Stimulated activated CD4-positive, alpha-beta T cell treated with anti-CD3 and anti-CD28 coated beads, Interleukin-15, amount 100 ng/mL, for 48 hours (primary cell): Measurements from ENCODE around the gene PLXNA3.

Experiments
- DNase-seq, 2 donors: peaks; one replicate each; pipeline ENCODE4 v3.0.0-alpha.2; 2020; ENCODE audit warnings: low read depth in 2 of 2

PLXNA3 gene

GRCh38 chrX:154458954-154459778 is 1.1 kb downstream of the PLXNA3 start:
- no peak for DNase-seq

GRCh38 chrX:154459832-154460231 is 1.8 kb downstream of the PLXNA3 start:
- no peak for DNase-seq

GRCh38 chrX:154460326-154460725 is 2.2 kb downstream of the PLXNA3 start:
- no peak for DNase-seq

GRCh38 chrX:154462396-154462795 is 4.3 kb downstream of the PLXNA3 start:
- no peak for DNase-seq

DNA sequence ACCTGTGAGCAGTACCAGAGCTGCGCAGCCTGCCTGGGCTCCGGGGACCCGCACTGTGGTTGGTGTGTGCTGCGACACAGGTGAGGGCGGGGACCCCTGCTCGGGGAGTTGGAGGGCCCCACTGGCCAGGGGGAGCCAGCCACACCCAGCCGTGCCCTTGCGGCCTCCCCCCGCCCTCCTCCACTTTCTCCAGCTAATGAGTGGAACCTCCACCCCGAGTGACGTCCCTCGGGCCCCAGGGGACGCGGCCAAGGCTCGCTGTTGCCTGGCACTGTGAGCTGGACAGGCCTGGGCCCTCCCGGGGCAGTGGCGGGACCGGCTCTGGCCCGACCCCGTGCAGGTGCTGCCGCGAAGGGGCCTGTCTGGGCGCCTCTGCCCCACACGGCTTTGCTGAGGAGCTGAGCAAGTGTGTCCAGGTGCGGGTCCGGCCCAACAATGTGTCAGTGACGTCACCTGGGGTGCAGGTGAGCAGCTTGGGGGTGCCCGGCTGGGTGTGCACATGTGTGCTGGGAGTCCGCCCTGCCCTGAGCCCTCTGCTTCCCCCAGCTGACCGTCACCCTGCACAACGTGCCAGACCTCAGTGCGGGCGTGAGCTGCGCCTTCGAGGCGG is 5.6 kb downstream of the PLXNA3 start:
- DNase-seq = no peak

DNA sequence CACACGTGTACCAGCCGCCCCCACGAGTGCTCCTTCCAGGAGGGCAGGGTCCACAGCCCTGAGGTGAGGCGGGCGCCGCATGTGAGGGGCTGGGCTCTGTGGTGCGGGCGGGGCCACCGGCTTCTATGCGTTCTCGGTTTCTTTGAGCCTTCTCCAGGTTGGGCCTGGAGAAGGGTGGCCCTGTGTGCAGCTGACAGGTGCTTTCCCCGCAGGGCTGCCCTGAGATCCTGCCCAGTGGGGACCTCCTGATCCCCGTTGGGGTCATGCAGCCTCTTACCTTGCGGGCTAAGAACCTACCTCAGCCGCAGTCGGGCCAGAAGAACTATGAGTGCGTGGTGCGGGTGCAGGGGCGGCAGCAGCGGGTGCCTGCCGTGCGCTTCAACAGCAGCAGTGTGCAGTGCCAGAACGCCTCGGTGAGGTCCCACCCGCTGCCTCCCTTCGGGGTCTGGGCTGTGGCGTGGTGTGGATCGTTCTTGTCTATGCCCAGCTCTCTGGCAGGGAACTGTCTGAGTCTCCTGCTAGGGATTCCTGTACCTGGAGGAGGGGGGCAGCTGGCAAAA is 6.8 kb downstream of the PLXNA3 start:
- DNase-seq = no peak

- no peak for DNase-seq
These were observed 7.5 kb downstream of the PLXNA3 start for GRCh38 chrX:154465601-154466000.

- no peak for DNase-seq
These were observed 8.0 kb downstream of the PLXNA3 start for GRCh38 chrX:154466036-154466435.

GRCh38 chrX:154466907-154467306 is 8.8 kb downstream of the PLXNA3 start:
- DNase-seq = no peak

GRCh38 chrX:154467556-154467955 is 9.5 kb downstream of the PLXNA3 start:
- no peak for DNase-seq

DNA sequence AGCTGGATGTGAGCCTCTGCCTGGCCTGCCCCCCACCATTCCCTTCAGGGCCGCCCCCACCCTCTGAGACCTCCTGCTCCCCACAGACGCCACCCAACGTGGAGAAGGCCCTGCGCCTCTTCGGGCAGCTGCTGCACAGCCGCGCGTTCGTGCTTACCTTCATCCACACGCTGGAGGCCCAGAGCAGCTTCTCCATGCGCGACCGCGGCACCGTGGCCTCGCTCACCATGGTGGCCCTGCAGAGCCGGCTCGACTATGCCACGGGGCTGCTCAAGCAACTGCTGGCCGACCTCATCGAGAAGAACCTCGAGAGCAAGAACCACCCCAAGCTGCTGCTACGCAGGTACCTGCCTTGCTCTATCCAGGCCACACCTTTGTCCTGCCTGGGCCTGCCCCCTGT is 10.1 kb downstream of the PLXNA3 start:
- DNase-seq = no peak

DNA sequence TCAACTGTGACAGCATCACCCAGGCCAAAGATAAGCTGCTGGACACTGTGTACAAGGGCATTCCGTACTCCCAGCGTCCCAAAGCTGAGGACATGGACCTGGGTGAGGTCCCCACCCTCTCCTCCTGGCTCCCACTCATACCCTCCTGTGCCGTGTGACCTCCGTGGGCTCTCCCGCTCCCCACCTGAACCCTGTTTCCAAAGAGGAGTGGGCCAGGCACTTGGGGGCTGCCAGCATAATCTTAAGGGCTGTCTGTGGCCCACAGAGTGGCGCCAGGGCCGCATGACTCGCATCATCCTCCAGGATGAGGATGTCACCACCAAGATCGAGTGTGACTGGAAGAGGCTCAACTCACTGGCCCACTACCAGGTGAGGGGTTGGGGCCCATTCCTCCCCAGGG is 11.0 kb downstream of the PLXNA3 start:
- DNase-seq = no peak

DNA sequence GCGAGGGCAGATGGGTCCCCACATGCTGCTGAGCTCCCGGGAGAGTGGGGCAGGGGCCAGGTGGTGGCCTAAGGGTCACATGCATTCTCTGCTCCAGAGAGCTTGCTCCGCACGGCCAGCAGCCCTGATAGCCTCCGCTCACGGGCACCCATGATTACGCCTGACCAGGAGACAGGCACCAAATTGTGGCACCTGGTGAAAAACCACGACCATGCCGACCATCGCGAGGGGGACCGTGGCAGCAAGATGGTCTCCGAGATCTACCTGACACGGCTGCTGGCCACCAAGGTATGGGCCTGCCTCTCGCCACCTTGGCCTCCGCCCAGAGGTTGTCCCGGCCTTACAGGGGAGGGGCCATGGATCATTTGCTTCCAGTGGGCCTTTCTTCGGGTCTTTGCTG is 11.8 kb downstream of the PLXNA3 start:
- DNase-seq = no peak

DNA sequence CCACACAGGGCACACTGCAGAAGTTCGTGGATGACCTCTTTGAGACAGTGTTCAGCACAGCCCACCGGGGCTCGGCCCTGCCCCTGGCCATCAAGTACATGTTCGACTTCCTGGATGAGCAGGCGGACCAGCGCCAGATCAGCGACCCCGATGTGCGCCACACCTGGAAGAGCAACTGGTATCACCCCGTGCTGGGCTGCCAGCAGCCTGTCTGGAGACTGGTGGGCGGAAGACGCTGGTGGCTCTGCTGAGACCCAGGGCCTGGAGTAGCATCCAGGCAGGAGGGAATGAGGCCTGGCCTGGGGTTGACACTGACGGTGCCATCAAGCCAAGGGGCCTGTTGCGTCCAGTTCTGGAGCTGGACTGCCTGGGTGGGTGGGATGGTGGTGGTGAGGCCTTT is 12.4 kb downstream of the PLXNA3 start:
- no peak for DNase-seq

DNA sequence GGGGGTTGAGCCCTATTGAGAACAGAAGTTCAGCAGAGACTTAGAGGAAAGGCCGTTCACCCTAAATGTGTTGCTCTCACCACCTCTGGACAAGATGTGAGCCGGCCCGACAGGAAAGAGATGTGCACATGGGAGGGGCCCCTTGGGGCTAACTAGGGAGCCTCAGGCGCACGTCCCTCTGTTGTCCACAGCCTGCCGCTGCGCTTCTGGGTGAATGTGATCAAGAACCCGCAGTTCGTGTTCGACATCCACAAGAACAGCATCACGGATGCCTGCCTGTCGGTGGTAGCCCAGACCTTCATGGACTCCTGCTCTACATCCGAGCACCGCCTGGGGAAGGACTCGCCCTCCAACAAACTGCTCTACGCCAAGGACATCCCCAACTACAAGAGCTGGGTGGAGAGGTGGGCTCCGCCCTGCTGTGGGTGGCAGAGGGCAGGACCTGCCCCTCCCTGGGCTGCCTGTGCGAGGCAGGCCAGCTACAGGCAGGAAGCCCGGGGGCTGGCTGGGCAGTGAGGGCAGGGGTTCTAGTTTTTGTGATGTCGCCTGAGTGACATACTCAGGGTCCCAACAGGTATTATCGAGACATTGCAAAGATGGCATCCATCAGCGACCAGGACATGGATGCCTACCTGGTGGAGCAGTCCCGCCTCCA is 13.0 kb downstream of the PLXNA3 start:
- DNase-seq = no peak

GRCh38 chrX:154471839-154472684 is 14.0 kb downstream of the PLXNA3 start:
- DNase-seq = no peak

DNA sequence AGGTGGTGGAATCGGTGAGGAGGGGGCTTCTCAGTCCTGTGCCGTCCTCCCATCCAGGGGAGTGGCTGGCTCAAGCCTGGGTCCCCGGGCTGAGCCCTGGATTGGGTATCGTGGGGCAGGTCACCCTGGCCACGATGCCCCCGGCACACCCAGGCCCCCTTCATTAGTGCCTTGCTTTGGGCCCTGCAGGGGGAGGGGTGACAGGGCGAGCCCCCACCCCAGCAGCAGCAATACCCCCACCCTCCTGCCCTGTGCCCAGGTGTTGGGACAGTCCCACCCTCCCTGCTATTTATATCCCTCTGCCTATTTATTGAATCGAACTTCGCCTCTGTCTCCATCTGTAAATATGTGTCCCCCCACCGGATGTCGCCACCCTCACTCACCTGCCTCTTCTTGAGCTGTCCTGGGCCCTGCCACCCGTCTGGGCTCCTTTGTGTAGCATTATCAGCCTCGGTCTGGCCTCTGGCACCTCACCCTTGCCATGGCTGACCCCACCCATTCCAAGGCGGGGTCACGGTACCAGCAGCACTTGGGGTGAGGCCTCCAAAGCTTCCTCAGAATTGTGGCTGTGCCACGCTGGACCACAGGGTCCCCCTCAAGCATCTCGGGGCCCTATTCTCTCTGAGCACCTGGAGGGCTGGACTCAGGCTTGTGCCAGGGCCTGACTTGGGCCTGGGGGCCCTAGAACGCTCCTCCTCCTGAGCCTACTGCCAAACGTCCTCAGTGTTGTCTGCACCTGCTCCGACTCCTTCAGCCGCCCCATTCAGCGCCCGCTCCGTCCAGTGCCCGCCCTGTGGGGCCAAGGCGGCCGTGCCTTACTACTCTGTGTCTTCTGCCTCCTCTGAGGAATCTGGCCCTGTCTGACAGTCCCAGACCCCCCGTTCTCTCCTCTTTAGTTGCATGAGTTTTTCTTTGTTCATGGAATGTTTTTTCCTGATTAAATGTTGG is 14.9 kb downstream of the PLXNA3 start:
- DNase-seq = no peak

DNA sequence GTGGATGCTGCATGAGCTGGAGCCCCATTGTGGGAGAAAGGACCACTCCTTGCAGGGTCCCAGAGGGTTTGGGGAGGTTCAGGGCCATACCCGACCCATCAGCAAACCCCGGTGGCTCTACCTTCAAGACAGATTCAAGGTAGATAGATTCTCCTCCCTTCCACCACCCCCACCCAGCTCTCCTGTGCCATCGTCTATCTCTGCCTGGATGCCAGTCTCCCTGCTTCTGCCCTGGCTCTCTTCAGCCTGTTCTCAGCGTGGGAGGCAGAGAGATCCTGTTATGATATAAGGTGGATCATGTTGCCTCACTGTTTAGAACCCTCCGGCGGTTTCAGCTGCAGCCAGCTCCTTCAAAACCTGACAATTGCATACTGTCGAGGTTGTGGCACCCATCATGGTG is 15.6 kb downstream of the PLXNA3 start:
- DNase-seq = no peak

DNA sequence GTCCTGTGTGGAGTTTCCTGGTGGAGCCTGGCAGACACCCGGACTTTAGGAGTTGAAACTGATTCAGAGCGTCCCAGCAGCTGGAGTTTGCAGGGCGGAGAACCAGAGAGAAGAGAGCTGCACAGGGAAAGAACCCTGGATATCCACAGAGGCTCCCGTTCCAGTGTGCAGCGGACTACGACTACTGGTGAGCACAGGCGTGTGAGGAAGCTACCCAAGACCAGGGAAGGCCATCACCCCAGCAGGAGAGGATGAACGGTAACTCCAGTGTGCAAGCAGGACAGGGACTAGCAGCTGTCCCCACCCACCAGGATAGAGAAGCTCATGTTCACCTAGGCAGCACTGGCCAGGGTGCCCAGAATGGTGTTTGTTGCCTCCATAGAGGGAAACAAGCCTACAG is 18.7 kb downstream of the PLXNA3 start:
- DNase-seq = no peak

GRCh38 chrX:154477891-154478477 is 19.9 kb downstream of the PLXNA3 start:
- DNase-seq = no peak
